Measurements from ENCODE around the gene GANAB.
"Not testable (repeated sequence)": the region's sequence is repeated elsewhere in the genome, so short reads cannot be mapped to it uniquely, and the experiment has no call there.

GANAB gene

DNA sequence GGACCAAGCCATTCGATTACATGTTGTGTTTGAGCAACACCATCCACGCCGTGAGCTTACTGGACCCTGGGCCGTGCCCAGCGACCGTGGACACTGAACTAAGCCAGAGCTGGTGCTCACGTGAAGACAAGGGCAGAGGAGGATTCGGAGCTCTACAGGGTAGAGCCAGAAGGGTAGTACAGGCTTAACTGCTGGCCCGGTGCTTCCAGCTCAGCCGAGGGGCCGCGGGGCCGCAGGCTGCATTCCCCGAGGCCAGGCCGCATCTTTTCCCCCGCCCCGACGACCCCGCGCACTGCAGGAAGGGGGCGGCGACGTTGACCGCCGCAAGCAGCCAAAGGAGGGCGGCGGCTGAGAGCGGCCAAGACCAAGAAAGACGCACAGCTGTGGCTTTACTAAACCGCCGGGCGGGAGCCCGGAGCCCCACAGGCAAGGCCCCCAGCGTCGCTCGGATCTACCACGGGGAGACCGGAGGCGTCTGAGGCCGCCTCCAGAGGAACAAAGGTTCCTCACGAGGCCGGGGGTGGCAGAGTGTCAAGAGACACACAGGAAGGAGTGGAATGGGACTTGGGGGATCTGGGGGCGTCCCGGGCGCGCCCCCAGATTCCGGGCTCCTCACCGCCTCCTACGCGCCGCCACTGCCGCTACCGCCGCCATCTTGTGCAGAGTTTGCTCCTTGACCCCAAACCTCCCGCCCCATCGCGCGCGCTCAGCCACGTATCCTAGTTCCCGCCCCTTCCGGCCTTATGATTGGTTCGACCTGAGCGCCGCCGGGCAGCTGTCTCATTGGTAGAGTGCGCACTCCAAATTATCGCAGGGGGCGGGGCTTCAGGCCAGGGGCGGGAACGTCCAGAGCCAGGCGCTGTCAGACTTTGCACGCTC lies at the start of gene GANAB:
TSS of gene GANAB (minus strand) at position 668 of the 879 bp plus-strand sequence. CDS start at position 654, 14 bp downstream.
- peak; percentile 76 to 99 (median 97) for DNase-seq

- DNase-seq, result peak in 39 of 51 donors; percentile 7 to 77 (median 44)
Observed at GRCh38 chr11:62694455-62695167, 48.2 kb upstream of the GANAB start.

- DNase-seq, result not testable (repeated sequence)
Observed at GRCh38 chr11:62693624-62694023, 47.2 kb upstream of the GANAB start.

DNA sequence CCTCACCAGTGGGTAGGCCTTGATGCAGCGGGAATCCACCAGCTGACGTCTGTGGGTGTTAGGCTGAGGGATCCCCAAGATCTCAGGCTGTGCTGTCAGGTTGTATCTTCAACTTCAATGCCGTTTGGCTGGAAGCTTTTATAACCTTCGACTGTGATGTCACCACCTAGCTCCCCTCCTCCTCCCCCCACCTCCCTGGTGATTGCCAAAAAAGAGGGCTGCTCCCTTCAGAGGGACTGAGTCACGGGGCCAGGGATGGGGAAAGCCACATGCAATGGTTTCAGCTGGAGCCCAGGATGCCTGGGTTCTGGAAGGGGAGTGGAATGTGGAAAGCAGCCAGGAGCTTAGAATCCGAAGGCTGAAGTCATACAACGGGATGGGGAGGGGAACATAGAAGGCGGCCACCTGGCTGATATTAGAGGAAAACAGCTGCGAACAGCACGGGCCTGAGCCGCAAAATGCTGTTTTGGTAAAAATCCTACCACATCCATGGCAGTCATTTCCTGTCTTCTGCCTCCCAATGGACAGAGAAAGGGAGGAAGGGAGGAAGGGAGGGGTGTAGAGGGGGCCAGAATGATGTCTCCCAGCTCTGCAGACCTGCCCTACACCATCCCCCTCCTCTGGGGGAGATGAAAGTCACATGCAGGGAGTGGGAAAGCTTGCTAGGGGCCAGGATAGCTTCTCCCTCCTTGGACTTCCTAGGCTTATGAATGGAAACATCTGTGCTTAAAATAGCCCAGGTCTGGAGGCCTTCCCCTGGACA lies 43.2 kb upstream of the GANAB start, which contains the start of gene LRRN4CL:
TSS of gene LRRN4CL (minus strand) at position 110 of the 763 bp plus-strand sequence. CDS start 1,022 bp downstream, outside the sequence.
- peak in 9 of 51 donors; percentile 3 to 42 (median 12) for DNase-seq

- DNase-seq, result no peak
Observed at GRCh38 chr11:62688491-62688890, 42.1 kb upstream of the GANAB start.

GRCh38 chr11:62687508-62688396 lies 41.3 kb upstream of the GANAB start:
- no peak for DNase-seq

GRCh38 chr11:62682518-62682917 lies 36.1 kb upstream of the GANAB start:
- no peak for DNase-seq

- DNase-seq, result no peak
Observed at GRCh38 chr11:62680825-62681240, 34.4 kb upstream of the GANAB start.

GRCh38 chr11:62678770-62679696 lies 32.6 kb upstream of the GANAB start, which contains the start of gene UBXN1:
Gene UBXN1, minus strand, starts transcription at chr11:62679073. Its CDS starts 150 bp downstream, at chr11:62678923.
- DNase-seq, result peak; percentile 58 to 93 (median 81)

- no peak for DNase-seq
Observed at GRCh38 chr11:62678433-62678769, 32.0 kb upstream of the GANAB start.

DNA sequence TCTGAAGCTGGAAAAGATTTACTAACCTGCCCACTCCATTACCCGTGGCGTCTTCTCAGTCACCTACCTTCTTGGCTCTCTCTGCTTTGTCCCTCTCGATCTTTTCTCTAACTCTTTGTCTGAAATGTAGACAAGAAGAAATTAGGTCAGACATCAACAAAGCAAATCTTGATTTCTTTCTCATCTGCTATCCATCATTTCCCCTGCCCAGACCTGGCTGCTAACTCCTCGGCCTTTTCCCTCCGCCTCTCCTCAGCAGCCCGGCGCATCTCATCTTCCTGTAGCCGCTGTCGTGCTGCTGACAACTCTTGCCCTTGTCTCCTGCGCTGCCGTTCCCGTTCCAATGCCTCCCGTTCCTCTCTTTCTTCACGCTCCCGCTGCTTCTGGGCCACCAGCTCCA lies 31.3 kb upstream of the GANAB start:
- DNase-seq, result no peak

GRCh38 chr11:62677156-62677555 lies 30.7 kb upstream of the GANAB start:
- DNase-seq, result no peak

- no peak for DNase-seq
Observed at GRCh38 chr11:62676698-62677097, 30.3 kb upstream of the GANAB start.

- not testable (repeated sequence) for DNase-seq
Observed at GRCh38 chr11:62675415-62675814, 29.0 kb upstream of the GANAB start.

- DNase-seq, result no peak
Observed at GRCh38 chr11:62673196-62673525, 26.7 kb upstream of the GANAB start.

- peak; percentile 42 to 91 (median 71) for DNase-seq
Observed at GRCh38 chr11:62671608-62672389, 25.4 kb upstream of the GANAB start, which contains the start of the genes LBHD1 and UQCC3. Gene LBHD1, minus strand, starts transcription at chr11:62672267. Its CDS starts 2,236 bp downstream, at chr11:62670031. Gene UQCC3, plus strand, starts transcription at chr11:62671673. Its CDS starts 73 bp downstream, at chr11:62671746.

GRCh38 chr11:62671236-62671607 lies 24.8 kb upstream of the GANAB start:
- no peak for DNase-seq

- DNase-seq, result no peak
Observed at GRCh38 chr11:62669420-62670161, 23.2 kb upstream of the GANAB start.

Data from hypothalamus (tissue), 51 donors.